HG02798 (cell line): ENCODE results near the gene EHD1.
A peak's percentile ranks its signal among the peaks of the same experiment; 100 is the strongest.

ENCODE experiments used
- ATAC-seq: cut with Tn5 transposase; IDR thresholded peaks from one replicate; pipeline ENCODE4 v1.9.1; 2021; ENCODE audit warnings: mild to moderate bottlenecking; ENCODE audit not compliant: unreplicated experiment, poor library complexity

EHD1 gene

GRCh38 chr11:64804346-64805210, 73.8 kb downstream of the EHD1 start:
- no peak for ATAC-seq

- ATAC-seq, result no peak
These were observed 74.5 kb downstream of the EHD1 start for GRCh38 chr11:64803846-64804345.

DNA sequence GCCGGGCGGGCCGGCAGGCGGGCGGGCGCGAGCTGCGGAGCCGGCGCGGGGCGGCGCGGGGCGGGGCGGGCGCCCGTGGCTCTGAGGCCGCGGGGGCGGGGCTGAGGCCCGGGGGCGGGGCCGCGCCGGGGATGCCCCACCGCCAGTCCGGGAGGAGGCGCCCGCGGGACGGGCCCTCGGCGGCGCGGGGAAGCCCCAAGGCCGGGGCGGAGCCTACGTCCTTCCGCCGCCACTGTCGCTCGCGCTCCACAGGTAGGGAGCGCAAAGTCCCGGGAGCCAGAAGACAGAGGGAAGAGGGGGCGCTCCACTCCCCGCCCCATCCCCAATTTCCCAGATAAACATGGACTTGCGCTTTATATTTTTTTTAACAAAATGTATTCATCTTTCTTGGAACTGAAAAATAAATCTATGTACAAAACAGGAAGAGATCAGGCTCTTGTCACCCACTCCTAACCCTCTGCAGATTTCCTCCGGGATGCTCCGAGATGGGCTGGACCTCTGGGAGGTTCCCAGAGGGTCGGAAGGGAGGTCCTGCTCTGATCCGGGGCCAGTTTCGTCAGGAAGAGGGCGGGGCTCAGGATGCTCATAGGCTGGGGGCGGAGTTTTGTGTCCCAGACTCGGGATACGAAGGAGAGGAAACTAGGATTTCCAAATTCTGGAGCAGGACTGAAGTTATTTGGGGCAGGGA, 75.1 kb downstream of the EHD1 start, which contains the start of gene MAP4K2:
Gene MAP4K2, minus strand, starts transcription at position 57 of the 688 bp plus-strand sequence. CDS start 65 bp downstream, outside the sequence.
- ATAC-seq, result peak; percentile 77

DNA sequence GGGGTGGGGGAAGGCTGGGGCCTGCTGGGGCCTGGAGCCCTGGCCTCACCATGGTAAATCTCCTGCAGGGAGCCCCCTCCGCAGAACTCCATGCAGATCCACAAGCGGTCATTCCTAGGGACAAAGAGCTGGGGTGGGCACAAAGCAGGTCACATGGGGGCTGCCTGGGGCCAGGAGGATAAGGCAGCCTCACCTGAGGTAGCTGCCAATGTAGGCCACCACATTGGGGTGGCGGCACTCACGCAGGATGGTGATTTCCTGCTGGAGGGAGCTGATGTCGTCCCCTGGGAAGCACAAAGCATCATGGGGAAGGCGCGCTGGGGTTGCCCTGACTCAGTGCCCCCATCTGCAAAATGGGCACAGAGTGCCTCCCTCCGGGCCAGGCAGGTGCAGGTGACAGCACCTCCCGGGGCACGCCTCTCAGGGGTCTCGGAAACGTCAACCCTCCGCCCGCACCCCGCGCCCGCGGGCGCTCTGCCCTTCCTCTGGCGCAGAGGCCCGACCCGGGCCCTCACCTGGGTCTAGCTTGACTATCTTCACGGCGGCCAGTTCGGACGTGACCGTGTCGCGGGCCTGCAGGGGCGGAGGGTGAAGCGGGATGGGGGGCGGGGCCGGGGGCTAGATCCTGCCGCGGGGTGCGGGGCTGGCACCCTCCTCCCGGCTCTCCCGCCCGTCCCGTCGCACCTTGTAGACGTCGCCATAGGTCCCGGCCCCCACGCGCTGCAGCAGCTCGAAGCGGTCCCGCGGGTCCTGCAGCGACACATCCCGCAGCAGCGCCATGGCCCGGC, 75.9 kb downstream of the EHD1 start:
- peak; percentile 6 for ATAC-seq
